ENCODE data around the gene STC2. TPM values are rescaled to one million over a fixed set of nuclear protein-coding genes. Genes with fewer than 3 reads are reported as not detected.
A peak's percentile ranks its signal among the peaks of the same experiment; 100 is the strongest.

Gene STC2
- total and polyA plus RNA-seq, 2 of the 4 experiments (the other 2 are of a cell fraction): 87.5 to 270 TPM

DNA sequence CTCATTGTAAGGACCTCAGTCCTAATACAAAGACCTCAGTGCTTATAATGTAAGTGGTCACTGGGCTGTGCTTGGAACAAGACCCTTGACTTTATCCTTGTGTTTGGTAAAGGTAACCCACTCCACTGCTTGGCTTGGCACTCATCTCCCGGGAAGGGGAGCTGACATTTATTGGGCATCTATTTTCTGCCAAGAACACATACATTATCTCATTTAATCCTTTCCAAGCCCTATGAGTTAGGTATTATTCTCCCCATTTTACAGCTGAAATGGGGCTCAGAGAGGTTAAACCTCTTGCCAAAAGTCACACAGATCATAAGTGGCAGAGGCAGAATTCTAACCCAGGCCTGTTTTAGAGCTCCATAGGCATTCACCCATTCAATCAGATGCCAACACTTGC lies 32.4 kb downstream of the STC2 start:
- CTCF ChIA-PET: interaction anchor here (0.6 to 1.2 kb wide), 3 partner anchors 36 to 630 kb away, joined by 3 to 4 read pairs (median 3); no protein-coding TSS in a partner anchor
- Histone ChIP-seq H2BK20ac (ENCODE audit: low read depth, low read length) (peak overlapping the region; percentile 66), H3K18ac (ENCODE audit: low read depth, low read length) (no peak overlapping the region), H3K27ac (ENCODE audit: insufficient read depth, low read length) (no peak overlapping the region), H4K91ac (ENCODE audit: insufficient read depth, low read depth, low read length) (peak overlapping the region; percentile 46), H3K56ac (ENCODE audit: extremely low read depth, insufficient read depth, low read length) (no peak overlapping the region), H4K5ac (ENCODE audit: low read depth, low read length) (no peak overlapping the region), H2BK120ac (ENCODE audit: low read depth, low read length) (peak overlapping the region; percentile 59; the same call in 1 of the 2 replicates), H3K9me3 (ENCODE audit: control insufficient read depth, insufficient read depth, low read length) (no peaks in the 10 kb centered on the region), H2AFZ (replicated peaks; ENCODE audit: low read length, poor library complexity) (no peak overlapping the region), H2BK15ac (ENCODE audit: low read depth, low read length) (0 out of 3 replicates have a peak overlapping the region, but pooled peaks have one; percentile 30), H4K20me1 (ENCODE audit: insufficient read depth, low read length) (no peaks in the 10 kb centered on the region), H3K4me3 (ENCODE audit: insufficient read depth, low read depth, low read length) (no peak overlapping the region), H3K79me1 (ENCODE audit: low read depth in 1 of 2, low read length in 2 of 2) (no peaks in the 10 kb centered on the region), H3K14ac (replicated peaks; ENCODE audit: low read depth, low read length) (no peak overlapping the region), H3K4me1 (ENCODE audit: control insufficient read depth, insufficient read depth, low read length) (peaks cover 16% of the 10 kb centered on the region), H2BK5ac (ENCODE audit: low read depth, low read length, poor library complexity, severe bottlenecking) (no peak overlapping the region), H2AK9ac (replicated peaks; ENCODE audit: low read depth, low read length, poor library complexity) (peak overlapping the region; percentile 18), H3K9ac (ENCODE audit: low read depth, low read length) (no peak overlapping the region), H3K23ac (ENCODE audit: low read depth, low read length) (no peak overlapping the region), H3K36me3 (ENCODE audit: control insufficient read depth, insufficient read depth, low read length) (no peaks in the 10 kb centered on the region), H2AK5ac (ENCODE audit: low read depth, low read length) (0 out of 2 replicates have a peak overlapping the region, but pooled peaks have one; percentile 38), H4K8ac (ENCODE audit: low read depth in 2 of 2, low read length in 2 of 2) (no peak overlapping the region), H3K4ac (ENCODE audit: low read depth, low read length) (peak overlapping the region; percentile 25; the same call in 1 of the 2 replicates), H3K4me2 (ENCODE audit: low read depth, low read length) (no peak overlapping the region), H3K27me3 (ENCODE audit: control insufficient read depth, insufficient read depth, low read length) (no peaks in the 10 kb centered on the region), H3K9me1 (ENCODE audit: insufficient read depth, low read length) (no peaks in the 10 kb centered on the region; the same call in 1 of the 2 replicates)
- no peak for ATAC-seq (ENCODE audit: low read depth)
- BruUV-seq (replicated peaks): no TSS peak
- no peak for TF ChIP-seq RAD21 (IDR thresholded peaks at IDR 0.05; ENCODE audit: low read length)
- TF ChIP-seq SMC3 (IDR thresholded peaks at IDR 0.05; ENCODE audit: low read depth, low read length): no peak
- no peak for TF ChIP-seq CHD1 (IDR thresholded peaks at IDR 0.05; ENCODE audit: low read depth, low read length)
- TF ChIP-seq, protein P1, sequence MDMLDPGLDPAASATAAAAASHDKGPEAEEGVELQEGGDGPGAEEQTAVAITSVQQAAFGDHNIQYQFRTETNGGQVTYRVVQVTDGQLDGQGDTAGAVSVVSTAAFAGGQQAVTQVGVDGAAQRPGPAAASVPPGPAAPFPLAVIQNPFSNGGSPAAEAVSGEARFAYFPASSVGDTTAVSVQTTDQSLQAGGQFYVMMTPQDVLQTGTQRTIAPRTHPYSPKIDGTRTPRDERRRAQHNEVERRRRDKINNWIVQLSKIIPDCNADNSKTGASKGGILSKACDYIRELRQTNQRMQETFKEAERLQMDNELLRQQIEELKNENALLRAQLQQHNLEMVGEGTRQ (IDR thresholded peaks at IDR 0.05; ENCODE audit: low read depth, low read length): no peak
- TF ChIP-seq RCOR1 (IDR thresholded peaks at IDR 0.05; ENCODE audit: insufficient replicate concordance, low read length): no peak
- no peak for TF ChIP-seq MAFK (IDR thresholded peaks at IDR 0.05; ENCODE audit: low read depth, low read length)
- no peak for TF ChIP-seq FOS (IDR thresholded peaks at IDR 0.05; ENCODE audit: low read depth, low read length)
- no peak for TF ChIP-seq CEBPB (IDR thresholded peaks at IDR 0.05; ENCODE audit: low read depth, low read length)
- TF ChIP-seq BHLHE40 (IDR thresholded peaks at IDR 0.05; ENCODE audit: low read depth, low read length): no peak
- TF ChIP-seq, protein P2, sequence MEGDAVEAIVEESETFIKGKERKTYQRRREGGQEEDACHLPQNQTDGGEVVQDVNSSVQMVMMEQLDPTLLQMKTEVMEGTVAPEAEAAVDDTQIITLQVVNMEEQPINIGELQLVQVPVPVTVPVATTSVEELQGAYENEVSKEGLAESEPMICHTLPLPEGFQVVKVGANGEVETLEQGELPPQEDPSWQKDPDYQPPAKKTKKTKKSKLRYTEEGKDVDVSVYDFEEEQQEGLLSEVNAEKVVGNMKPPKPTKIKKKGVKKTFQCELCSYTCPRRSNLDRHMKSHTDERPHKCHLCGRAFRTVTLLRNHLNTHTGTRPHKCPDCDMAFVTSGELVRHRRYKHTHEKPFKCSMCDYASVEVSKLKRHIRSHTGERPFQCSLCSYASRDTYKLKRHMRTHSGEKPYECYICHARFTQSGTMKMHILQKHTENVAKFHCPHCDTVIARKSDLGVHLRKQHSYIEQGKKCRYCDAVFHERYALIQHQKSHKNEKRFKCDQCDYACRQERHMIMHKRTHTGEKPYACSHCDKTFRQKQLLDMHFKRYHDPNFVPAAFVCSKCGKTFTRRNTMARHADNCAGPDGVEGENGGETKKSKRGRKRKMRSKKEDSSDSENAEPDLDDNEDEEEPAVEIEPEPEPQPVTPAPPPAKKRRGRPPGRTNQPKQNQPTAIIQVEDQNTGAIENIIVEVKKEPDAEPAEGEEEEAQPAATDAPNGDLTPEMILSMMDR (conservative IDR thresholded peaks at IDR 0.05; ENCODE audit: low read depth, low read length): no peak
- TF ChIP-seq MAZ (IDR thresholded peaks at IDR 0.05; ENCODE audit: borderline replicate concordance, low read depth, low read length): no peak
- TF ChIP-seq POLR2A (IDR thresholded peaks at IDR 0.05; ENCODE audit: low read depth, low read length): no peak
- TF ChIP-seq NFE2L2 (IDR thresholded peaks at IDR 0.05; ENCODE audit: low read depth, low read length): no peak
- TF ChIP-seq, protein P3, sequence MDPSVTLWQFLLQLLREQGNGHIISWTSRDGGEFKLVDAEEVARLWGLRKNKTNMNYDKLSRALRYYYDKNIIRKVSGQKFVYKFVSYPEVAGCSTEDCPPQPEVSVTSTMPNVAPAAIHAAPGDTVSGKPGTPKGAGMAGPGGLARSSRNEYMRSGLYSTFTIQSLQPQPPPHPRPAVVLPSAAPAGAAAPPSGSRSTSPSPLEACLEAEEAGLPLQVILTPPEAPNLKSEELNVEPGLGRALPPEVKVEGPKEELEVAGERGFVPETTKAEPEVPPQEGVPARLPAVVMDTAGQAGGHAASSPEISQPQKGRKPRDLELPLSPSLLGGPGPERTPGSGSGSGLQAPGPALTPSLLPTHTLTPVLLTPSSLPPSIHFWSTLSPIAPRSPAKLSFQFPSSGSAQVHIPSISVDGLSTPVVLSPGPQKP (IDR thresholded peaks at IDR 0.05; ENCODE audit: borderline replicate concordance, low read depth, low read length): no peak
- DNase-seq: no peak
- intact Hi-C loops (cut with micrococcal nuclease): loop anchor here (2.0 kb wide), 2 partner anchors 677 to 1017 kb away; no protein-coding TSS in a partner anchor
- dilution Hi-C loops (cut with HindIII; ENCODE audit: low sequenced_read_pairs, unreplicated experiment): no loop called here
- in situ Hi-C loops (cut with MboI; ENCODE audit: low sequenced_read_pairs): loop anchor here (10.0 to 25.0 kb wide), 3 partner anchors 591 to 1017 kb away; no protein-coding TSS in a partner anchor
- no CpG with 5 or more reads among the region's 1 CpG for WGBS, 2 experiments (ENCODE audit: extremely low coverage in 2 of 2, insufficient read length in 1 of 2)
- POLR2A ChIA-PET (ENCODE audit: unreplicated experiment): no interaction called here

Measured in IMR-90 (cell line).